ENCODE measurements around the gene ATP2A1.

- no peak for TF ChIP-seq CTCF (tag by site-specific recombination; IDR thresholded peaks at IDR 0.05)
- no peak for TF ChIP-seq ZBTB8A (tag by site-specific recombination; IDR thresholded peaks at IDR 0.05)
- TF ChIP-seq, protein P1, sequence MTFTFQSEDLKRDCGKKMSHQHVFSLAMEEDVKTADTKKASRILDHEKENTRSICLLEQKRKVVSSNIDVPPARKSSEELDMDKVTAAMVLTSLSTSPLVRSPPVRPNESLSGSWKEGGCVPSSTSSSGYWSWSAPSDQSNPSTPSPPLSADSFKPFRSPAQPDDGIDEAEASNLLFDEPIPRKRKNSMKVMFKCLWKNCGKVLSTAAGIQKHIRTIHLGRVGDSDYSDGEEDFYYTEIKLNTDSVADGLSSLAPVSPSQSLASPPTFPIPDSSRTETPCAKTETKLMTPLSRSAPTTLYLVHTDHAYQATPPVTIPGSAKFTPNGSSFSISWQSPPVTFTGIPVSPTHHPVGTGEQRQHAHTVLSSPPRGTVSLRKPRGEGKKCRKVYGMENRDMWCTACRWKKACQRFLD (tag by site-specific recombination; IDR thresholded peaks at IDR 0.05) = no peak
- TF ChIP-seq ZNF624 (tag by site-specific recombination; IDR thresholded peaks at IDR 0.05) = no peak
- no peak for TF ChIP-seq ZNF280D (tag by site-specific recombination; IDR thresholded peaks at IDR 0.05)
- peak; percentile 92 for TF ChIP-seq ZNF623 (tag by site-specific recombination; IDR thresholded peaks at IDR 0.05)
- TF ChIP-seq ZNF530 (tag by site-specific recombination; IDR thresholded peaks at IDR 0.05; ENCODE audit: low read depth) = no peak
- TF ChIP-seq ZNF768 (tag by site-specific recombination; IDR thresholded peaks at IDR 0.05) = no peak
Observed at GRCh38 chr16:28930203-28930602, 51.9 kb downstream of the ATP2A1 start.
